Parathyroid adenoma (tissue), 2 donors: ENCODE measurements around the gene INTS15.

Source experiments
- H2AFZ ChIP-seq: fragments of 300-600 bp; sonication (generic); one replicate; pipeline ENCODE4 v1.7.0; 2017; ENCODE audit warnings: antibody characterized with exemption, mild to moderate bottlenecking
- H3K27ac ChIP-seq: fragments of 300-600 bp; sonication (generic); one replicate; pipeline ENCODE4 v1.7.0; 2017
- H3K27me3 ChIP-seq: fragments of 300-600 bp; sonication (generic); one replicate; pipeline ENCODE4 v1.7.0; 2017; ENCODE audit warnings: low read length; ENCODE audit not compliant: control insufficient read depth, insufficient read depth
- H3K36me3 ChIP-seq: fragments of 300-600 bp; sonication (generic); one replicate; pipeline ENCODE4 v1.7.0; 2017; ENCODE audit warnings: low read length; ENCODE audit not compliant: control insufficient read depth, insufficient read depth
- H3K4me1 ChIP-seq: fragments of 300-600 bp; sonication (generic); one replicate; pipeline ENCODE4 v1.7.0; 2017; ENCODE audit warnings: control low read depth
- H3K4me2 ChIP-seq: fragments of 300-600 bp; sonication (generic); one replicate; pipeline ENCODE4 v1.7.0; 2017; ENCODE audit warnings: low read length
- H3K4me3 ChIP-seq: fragments of 300-600 bp; sonication (generic); one replicate; pipeline ENCODE4 v1.7.0; 2017; ENCODE audit warnings: low read depth, low read length
- H3K79me2 ChIP-seq: fragments of 300-600 bp; sonication (generic); one replicate; pipeline ENCODE4 v1.7.0; 2017; ENCODE audit warnings: control low read depth
- H3K9ac ChIP-seq: fragments of 300-600 bp; sonication (generic); one replicate; pipeline ENCODE4 v1.7.0; 2017; ENCODE audit warnings: mild to moderate bottlenecking
- H3K9me3 ChIP-seq: fragments of 300-600 bp; sonication (generic); one replicate; pipeline ENCODE4 v1.7.0; 2017; ENCODE audit warnings: low read length; ENCODE audit not compliant: control insufficient read depth
- TF ChIP-seq, protein P1 (sequence below): fragments of 300-600 bp; sonication (generic); IDR thresholded peaks from one replicate; pipeline ENCODE4 v1.7.0; 2017; ENCODE audit warnings: antibody characterized with exemption, mild to moderate bottlenecking
- donor health status: primary hyperparathyroidism.

Gene INTS15

DNA sequence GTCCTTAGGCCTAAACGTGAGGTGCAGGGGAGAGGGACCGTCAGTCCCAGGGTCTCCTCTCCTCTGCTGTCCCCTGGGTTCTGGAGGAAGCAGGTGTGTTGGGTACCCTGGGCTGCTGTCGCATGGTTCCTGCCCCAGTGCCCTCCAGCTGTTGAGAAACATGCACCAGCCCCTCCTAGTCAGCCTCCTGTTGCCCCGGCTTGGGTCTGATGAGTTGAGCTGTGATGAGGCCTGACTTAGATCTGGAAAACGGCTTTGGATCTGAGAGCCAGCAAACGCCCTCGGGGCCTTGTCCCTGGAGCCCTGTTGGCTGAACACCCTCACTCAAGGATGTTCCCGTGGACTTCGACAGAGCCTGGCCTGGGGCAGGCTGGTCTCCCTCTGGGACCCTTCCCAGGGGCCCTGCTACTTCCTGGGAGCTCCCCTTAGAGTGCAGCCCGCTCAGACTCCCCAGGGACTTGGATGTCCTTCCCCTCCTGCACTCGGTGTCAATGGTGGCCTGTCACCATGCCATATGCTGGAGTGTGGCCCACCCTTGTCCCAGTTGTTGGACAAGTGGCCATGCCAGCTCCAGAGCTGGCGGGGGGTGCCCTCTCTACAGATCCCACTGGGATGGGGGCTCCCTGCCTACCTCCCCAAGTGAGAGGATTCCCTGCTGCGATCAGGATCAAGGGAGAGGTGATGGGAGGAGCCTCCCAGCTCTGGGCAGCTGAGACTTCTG lies 59.6 kb downstream of the INTS15 start:
- Histone ChIP-seq H3K9me3 (no peaks in the 10 kb centered on the region), H3K4me1 (no peaks in the 10 kb centered on the region), H3K27me3 (no peaks in the 10 kb centered on the region), H3K79me2 (no peaks in the 10 kb centered on the region), H3K4me2 (no peak overlapping the region), H3K4me3 (no peak overlapping the region), H3K27ac (no peak overlapping the region), H2AFZ (no peak overlapping the region), H3K36me3 (no peaks in the 10 kb centered on the region), H3K9ac (no peak overlapping the region)
- TF ChIP-seq, protein P1, sequence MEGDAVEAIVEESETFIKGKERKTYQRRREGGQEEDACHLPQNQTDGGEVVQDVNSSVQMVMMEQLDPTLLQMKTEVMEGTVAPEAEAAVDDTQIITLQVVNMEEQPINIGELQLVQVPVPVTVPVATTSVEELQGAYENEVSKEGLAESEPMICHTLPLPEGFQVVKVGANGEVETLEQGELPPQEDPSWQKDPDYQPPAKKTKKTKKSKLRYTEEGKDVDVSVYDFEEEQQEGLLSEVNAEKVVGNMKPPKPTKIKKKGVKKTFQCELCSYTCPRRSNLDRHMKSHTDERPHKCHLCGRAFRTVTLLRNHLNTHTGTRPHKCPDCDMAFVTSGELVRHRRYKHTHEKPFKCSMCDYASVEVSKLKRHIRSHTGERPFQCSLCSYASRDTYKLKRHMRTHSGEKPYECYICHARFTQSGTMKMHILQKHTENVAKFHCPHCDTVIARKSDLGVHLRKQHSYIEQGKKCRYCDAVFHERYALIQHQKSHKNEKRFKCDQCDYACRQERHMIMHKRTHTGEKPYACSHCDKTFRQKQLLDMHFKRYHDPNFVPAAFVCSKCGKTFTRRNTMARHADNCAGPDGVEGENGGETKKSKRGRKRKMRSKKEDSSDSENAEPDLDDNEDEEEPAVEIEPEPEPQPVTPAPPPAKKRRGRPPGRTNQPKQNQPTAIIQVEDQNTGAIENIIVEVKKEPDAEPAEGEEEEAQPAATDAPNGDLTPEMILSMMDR: no peak

DNA sequence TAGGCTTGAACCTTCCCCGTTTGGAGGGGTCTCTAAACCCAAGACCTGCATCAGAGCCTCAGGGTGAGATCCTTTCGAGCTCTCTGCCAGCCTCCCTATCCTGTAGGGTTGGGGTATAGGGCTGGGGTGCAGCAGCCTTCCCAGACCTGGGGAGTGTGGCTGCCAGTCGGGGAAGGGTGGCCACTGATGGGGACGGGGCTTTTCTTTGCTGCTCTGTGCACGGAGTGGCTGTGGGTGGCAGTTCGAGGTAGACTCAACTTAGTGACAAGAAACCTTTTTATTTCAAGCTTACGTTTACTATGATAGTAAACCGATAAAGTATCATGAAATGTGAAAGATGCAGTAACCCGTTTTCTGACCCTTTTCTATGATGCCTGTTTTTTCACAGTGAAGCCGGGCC lies 60.3 kb downstream of the INTS15 start:
- Histone ChIP-seq H3K9me3 (no peaks in the 10 kb centered on the region), H3K9ac (no peak overlapping the region), H3K27me3 (no peaks in the 10 kb centered on the region), H3K4me3 (no peak overlapping the region), H3K4me2 (no peak overlapping the region), H3K79me2 (no peaks in the 10 kb centered on the region), H2AFZ (no peak overlapping the region), H3K36me3 (no peaks in the 10 kb centered on the region), H3K4me1 (no peaks in the 10 kb centered on the region), H3K27ac (no peak overlapping the region)
- TF ChIP-seq, protein P1: no peak

DNA sequence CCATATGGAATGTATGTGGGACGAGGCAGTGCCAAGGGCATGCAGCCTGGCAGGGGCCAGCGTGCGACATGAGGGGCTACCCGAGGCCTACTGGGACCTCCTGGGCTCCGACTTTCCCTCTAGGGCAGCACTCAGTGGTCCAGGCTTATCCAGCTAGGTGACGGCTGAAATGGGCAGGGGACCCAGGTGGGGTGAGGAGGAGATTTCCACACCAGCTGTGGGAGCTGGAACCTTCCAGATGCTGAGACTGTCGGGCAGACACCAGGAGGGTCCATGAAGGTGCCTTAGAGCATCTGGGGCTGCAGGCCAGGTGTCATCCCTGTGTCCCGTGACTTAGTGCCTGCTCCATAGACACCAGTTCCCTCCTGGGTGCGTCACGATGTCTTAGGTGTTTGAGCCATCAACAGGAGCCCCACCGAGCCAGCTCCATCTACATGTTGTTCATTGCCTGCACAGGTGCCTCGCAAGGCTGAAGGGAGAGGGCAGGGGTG lies 60.7 kb downstream of the INTS15 start:
- H3K27ac ChIP-seq: no peak overlapping the region
- no peaks in the 10 kb centered on the region for H3K79me2 ChIP-seq
- H2AFZ ChIP-seq: no peak overlapping the region
- H3K36me3 ChIP-seq: no peaks in the 10 kb centered on the region
- no peaks in the 10 kb centered on the region for H3K9me3 ChIP-seq
- H3K4me3 ChIP-seq: no peak overlapping the region
- no peak overlapping the region for H3K4me2 ChIP-seq
- no peak overlapping the region for H3K9ac ChIP-seq
- no peaks in the 10 kb centered on the region for H3K27me3 ChIP-seq
- H3K4me1 ChIP-seq: no peaks in the 10 kb centered on the region
- TF ChIP-seq, protein P1: no peak

DNA sequence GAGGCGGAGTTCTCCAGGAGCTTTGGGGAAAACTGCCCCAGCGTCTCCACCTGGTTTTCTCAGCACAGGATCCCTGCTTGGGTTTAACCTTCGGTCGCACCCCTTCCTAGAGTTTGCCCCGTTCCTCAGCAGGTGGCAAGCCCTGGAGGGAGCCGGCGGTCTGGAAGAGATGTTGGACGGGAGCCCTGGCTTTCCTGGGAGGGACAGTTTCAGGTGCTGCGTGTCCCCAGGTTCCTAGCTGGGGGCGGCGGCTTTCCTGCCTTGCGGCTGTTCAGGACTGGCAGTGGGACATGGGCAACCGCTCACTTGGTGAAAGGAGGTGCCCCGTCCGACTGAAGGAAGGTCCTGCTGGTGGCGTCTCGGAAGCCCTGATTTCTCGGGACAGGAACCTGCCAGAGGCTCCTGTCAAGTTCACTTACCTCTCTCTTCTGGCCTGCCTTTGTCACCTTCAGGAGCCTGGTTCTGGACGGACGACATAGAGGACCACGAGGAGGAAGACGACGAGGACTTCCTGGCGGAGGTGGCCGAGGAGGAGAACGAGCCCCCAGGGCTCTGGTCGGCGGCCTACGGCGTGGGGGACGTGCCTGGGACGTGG lies 62.1 kb downstream of the INTS15 start:
- Histone ChIP-seq H3K27me3 (no peaks in the 10 kb centered on the region), H3K9me3 (no peaks in the 10 kb centered on the region), H3K4me2 (no peak overlapping the region), H3K79me2 (no peaks in the 10 kb centered on the region), H3K9ac (no peak overlapping the region), H3K4me1 (no peaks in the 10 kb centered on the region), H2AFZ (no peak overlapping the region), H3K36me3 (no peaks in the 10 kb centered on the region), H3K27ac (no peak overlapping the region), H3K4me3 (no peak overlapping the region)
- TF ChIP-seq, protein P1: no peak
